Endodermal cell (in vitro differentiated cells): ENCODE data around the gene TUBB3. TPM values are rescaled to one million over a fixed set of nuclear protein-coding genes. Genes with fewer than 3 reads are reported as not detected.

Experiments used
- DNase-seq: peaks from one replicate; pipeline ENCODE4 v3.0.0-alpha.2; 2017
- H3K27ac ChIP-seq: 2 replicates; pipeline ENCODE4 v1.5.1; 2013; ENCODE audit warnings: mild to moderate bottlenecking, low read depth, low read length, moderate library complexity
- H3K27me3 ChIP-seq: 2 replicates; pipeline ENCODE4 v1.6.1; 2013; ENCODE audit warnings: mild to moderate bottlenecking, low read length, moderate library complexity; ENCODE audit not compliant: insufficient read depth, control insufficient read depth, poor library complexity, severe bottlenecking
- H3K36me3 ChIP-seq: 2 replicates; pipeline ENCODE4 v1.7.0; 2013; ENCODE audit warnings: mild to moderate bottlenecking, low read length, moderate library complexity; ENCODE audit not compliant: control insufficient read depth, insufficient read depth
- H3K4me1 ChIP-seq: one replicate; pipeline ENCODE4 v1.7.0; 2013; ENCODE audit warnings: low read length; ENCODE audit not compliant: control insufficient read depth, insufficient read depth
- H3K4me3 ChIP-seq: 2 replicates; pipeline ENCODE4 v1.5.1; 2013; ENCODE audit warnings: mild to moderate bottlenecking, low read length, moderate library complexity
- H3K9ac ChIP-seq: 2 replicates; pipeline ENCODE4 v1.6.1; 2013; ENCODE audit warnings: mild to moderate bottlenecking, low read length, moderate library complexity; ENCODE audit not compliant: poor library complexity, severe bottlenecking; ENCODE audit errors: extremely low read depth
- H3K9me3 ChIP-seq: 2 replicates; pipeline ENCODE4 v1.6.1; 2013; ENCODE audit warnings: mild to moderate bottlenecking, low read length, moderate library complexity; ENCODE audit not compliant: control insufficient read depth
- H3K27ac Mint-ChIP-seq: 2 replicates; pipeline ENCODE4 v1.8.0; 2020; ENCODE audit warnings: mixed read lengths
- H3K27me3 Mint-ChIP-seq: 2 replicates; pipeline ENCODE4 v1.8.0; 2021; ENCODE audit warnings: mild to moderate bottlenecking, mixed read lengths; ENCODE audit not compliant: insufficient read depth
- H3K36me3 Mint-ChIP-seq: 2 replicates; pipeline ENCODE4 v1.8.0; 2020; ENCODE audit warnings: low read depth, mixed read lengths
- H3K4me1 Mint-ChIP-seq: 2 replicates; pipeline ENCODE4 v1.8.0; 2020; ENCODE audit warnings: mixed read lengths
- H3K4me3 Mint-ChIP-seq: 2 replicates; pipeline ENCODE4 v1.8.0; 2020; ENCODE audit warnings: mild to moderate bottlenecking, moderate library complexity, mixed read lengths
- H3K9me3 Mint-ChIP-seq: 2 replicates; pipeline ENCODE4 v1.8.0; 2020; ENCODE audit warnings: mild to moderate bottlenecking, mixed read lengths
- WGBS, 2 experiments: methylation state at CpG; one replicate each; pipeline versions ENCODE4 v1.1.5 to v1.1.7; 2013; ENCODE audit warnings: missing lambda C conversion rate in 2 of 2, mixed read lengths in 1 of 2; ENCODE audit not compliant: insufficient coverage in 1 of 2, insufficient read length in 1 of 2; 5-methylcytosine and 5-hydroxymethylcytosine counted together
- total RNA-seq, 2 donors: library from RNA; stranded (reverse); fragmentation: NEBNext Ultra II Directional in 1 of 2; extraction: Animal tissue kit (Norgen Biotek cat#: 25700) in 1 of 2; gene quantifications; 2 replicates in 1 of 2; 3 replicates in 1 of 2; pipeline ENCODE4 v1.2.1, GENCODE V29; 2021
- TF ChIP-seq, protein P1 (sequence below): fragments of 200-600 bp; sonication (generic); conservative IDR thresholded peaks from 2 replicates; pipeline ENCODE4 v1.5.0; 2021; ENCODE audit warnings: antibody characterized with exemption, mild to moderate bottlenecking

Gene TUBB3
- total RNA-seq, 2 donors from 2014 or later: 109 to 140 TPM

DNA sequence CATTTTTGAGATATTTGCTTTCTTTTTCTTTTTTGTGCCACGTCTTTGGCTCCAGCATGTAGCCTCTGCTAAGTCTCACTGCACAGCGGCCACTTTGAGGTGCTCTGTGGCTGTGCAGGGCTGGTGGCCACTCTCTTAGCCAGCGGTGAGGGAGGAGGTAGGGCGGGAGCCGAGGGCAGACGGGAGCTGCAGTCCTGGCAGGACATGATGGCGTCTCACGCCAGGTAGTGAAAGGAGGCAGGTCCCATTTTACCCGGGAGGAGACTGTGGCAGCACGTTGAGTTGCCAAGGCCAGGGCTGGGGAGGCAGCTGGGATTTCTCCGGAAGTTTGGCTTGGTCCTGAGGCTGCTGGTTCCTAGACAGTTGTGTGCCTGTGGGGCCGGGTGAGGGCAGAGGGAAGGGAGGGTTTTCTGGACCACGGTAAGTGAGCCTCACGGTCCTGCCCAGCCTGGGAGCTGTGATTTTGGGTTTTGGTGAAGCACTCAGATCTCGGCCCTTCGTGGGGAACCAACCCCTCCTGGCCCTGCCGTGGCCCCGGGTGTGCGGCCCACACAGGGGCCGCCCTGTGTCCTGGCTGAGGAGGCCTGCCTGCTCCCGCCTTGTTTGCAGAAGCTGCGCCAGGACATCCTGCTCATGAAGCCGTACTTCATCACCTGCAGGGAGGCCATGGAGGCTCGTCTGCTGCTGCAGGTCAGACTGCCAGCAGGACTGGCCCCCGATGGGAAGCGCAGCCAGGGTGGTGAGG is 39.8 kb downstream of the TUBB3 start:
- 88 to 91% methylated on average over 17 to 26 of the region's 26 CpGs for WGBS, 2 experiments
- no peak overlapping the region for H3K27ac Mint-ChIP-seq

DNA sequence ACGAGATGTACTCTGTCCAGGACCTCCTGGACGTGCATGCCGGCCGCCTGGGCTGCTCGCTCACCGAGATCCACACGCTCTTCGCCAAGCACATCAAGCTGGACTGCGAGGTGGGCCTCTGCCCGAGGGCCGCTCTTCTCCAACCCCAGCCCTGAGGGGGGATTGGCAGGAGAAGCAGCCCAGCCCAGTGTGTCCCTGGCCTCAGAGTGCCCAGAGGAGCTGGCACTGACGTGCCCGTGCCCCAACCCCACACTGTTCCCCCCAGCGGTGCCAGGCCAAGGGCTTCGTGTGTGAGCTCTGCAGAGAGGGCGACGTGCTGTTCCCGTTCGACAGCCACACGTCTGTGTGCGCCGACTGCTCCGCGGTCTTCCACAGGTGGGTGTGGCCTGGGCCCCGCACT is 41.1 kb downstream of the TUBB3 start:
- H3K36me3 Mint-ChIP-seq: peaks cover 33% of the 10 kb centered on the region
- DNase-seq: no peak
- Histone ChIP-seq H3K9ac (no peak overlapping the region), H3K36me3 (peaks cover 9% of the 10 kb centered on the region), H3K4me1 (no peaks in the 10 kb centered on the region), H3K27ac (no peak overlapping the region), H3K27me3 (no peaks in the 10 kb centered on the region), H3K4me3 (no peak overlapping the region), H3K9me3 (no peaks in the 10 kb centered on the region)
- H3K9me3 Mint-ChIP-seq: no peaks in the 10 kb centered on the region
- 96% methylated on average over 19 to 25 of the region's 25 CpGs for WGBS, 2 experiments
- TF ChIP-seq, protein P1, sequence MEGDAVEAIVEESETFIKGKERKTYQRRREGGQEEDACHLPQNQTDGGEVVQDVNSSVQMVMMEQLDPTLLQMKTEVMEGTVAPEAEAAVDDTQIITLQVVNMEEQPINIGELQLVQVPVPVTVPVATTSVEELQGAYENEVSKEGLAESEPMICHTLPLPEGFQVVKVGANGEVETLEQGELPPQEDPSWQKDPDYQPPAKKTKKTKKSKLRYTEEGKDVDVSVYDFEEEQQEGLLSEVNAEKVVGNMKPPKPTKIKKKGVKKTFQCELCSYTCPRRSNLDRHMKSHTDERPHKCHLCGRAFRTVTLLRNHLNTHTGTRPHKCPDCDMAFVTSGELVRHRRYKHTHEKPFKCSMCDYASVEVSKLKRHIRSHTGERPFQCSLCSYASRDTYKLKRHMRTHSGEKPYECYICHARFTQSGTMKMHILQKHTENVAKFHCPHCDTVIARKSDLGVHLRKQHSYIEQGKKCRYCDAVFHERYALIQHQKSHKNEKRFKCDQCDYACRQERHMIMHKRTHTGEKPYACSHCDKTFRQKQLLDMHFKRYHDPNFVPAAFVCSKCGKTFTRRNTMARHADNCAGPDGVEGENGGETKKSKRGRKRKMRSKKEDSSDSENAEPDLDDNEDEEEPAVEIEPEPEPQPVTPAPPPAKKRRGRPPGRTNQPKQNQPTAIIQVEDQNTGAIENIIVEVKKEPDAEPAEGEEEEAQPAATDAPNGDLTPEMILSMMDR: no peak
- H3K27me3 Mint-ChIP-seq: no peaks in the 10 kb centered on the region
- H3K4me1 Mint-ChIP-seq: no peaks in the 10 kb centered on the region
- no peak overlapping the region for H3K27ac Mint-ChIP-seq
- H3K4me3 Mint-ChIP-seq: no peak overlapping the region

More for the DNA sequence above, 39.8 kb downstream of the TUBB3 start:
- Histone ChIP-seq H3K36me3 (peaks cover 22% of the 10 kb centered on the region), H3K27me3 (no peaks in the 10 kb centered on the region), H3K27ac (no peak overlapping the region), H3K9ac (no peak overlapping the region), H3K4me1 (no peaks in the 10 kb centered on the region), H3K4me3 (no peak overlapping the region), H3K9me3 (no peaks in the 10 kb centered on the region)
- TF ChIP-seq, protein P1: no peak
- H3K9me3 Mint-ChIP-seq: no peaks in the 10 kb centered on the region
- no peak overlapping the region for H3K4me3 Mint-ChIP-seq
- no peaks in the 10 kb centered on the region for H3K27me3 Mint-ChIP-seq
- H3K4me1 Mint-ChIP-seq: no peaks in the 10 kb centered on the region
- no peak for DNase-seq
- H3K36me3 Mint-ChIP-seq: peaks cover 41% of the 10 kb centered on the region

DNA sequence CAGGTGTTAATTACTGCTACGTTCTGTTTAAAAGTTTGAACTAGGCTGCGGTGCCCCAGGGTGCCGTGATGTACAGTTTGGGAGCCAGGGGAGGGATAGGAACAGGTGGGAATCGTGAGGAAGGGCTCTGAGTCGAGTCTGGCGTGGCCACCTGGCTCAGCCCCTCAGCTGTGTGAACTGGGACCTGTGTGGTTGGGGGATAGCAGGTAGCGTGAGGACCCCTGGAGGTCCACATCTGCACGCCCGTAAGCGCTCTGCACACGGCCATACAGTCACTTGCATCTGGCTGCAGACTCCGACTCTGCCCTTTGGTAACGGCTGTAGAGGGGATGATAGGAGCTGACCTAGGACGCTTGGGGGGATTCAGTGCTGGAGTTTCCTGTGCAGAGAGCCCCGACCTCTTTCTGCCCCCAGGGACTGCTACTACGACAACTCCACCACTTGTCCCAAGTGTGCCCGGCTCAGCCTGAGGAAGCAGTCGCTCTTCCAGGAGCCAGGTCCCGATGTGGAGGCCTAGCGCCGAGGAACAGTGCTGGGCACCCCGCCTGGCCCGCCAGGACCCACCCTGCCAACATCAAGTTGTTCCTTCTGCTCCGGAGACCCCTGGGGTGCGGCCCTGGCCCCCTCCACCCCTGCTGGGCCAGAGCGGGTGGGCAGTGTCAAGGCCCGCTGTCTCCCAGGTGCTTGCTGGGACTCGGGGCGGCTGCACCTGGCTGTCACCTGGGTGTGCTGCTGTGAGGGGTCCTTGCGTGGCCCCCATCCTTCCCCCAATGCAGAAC is 42.5 kb downstream of the TUBB3 start:
- Histone ChIP-seq H3K4me1 (no peaks in the 10 kb centered on the region), H3K9me3 (peaks cover 3% of the 10 kb centered on the region), H3K27ac (no peak overlapping the region), H3K9ac (no peak overlapping the region), H3K27me3 (no peaks in the 10 kb centered on the region), H3K4me3 (no peak overlapping the region), H3K36me3 (peaks cover 13% of the 10 kb centered on the region)
- peaks cover 35% of the 10 kb centered on the region for H3K36me3 Mint-ChIP-seq
- no peak overlapping the region for H3K4me3 Mint-ChIP-seq
- peaks cover 12% of the 10 kb centered on the region for H3K9me3 Mint-ChIP-seq
- WGBS, 2 experiments: 92% methylated on average over 17 to 30 of the region's 30 CpGs
- no peak for DNase-seq
- H3K27ac Mint-ChIP-seq: peak overlapping the region; percentile 11
- no peaks in the 10 kb centered on the region for H3K27me3 Mint-ChIP-seq
- TF ChIP-seq, protein P1: no peak
- no peaks in the 10 kb centered on the region for H3K4me1 Mint-ChIP-seq
